Measurements from ENCODE around the gene FAM83C. TPM values are rescaled to one million over a fixed set of nuclear protein-coding genes. Genes with fewer than 3 reads are reported as not detected.

FAM83C gene
- total and polyA plus RNA-seq, 9 of the 15 experiments (the other 6 are each of a cell fraction or from before 2014, with no cell fraction given), result not detected

GRCh38 chr20:35334311-35335101 lies 42.3 kb upstream of the FAM83C start (continued):
- TF ChIP-seq ZKSCAN8 (CRISPR knock-in tag; IDR thresholded peaks at IDR 0.05) (no peak), FOXK2 (conservative IDR thresholded peaks at IDR 0.05 in 1 of 2, IDR thresholded peaks at IDR 0.05 in 1 of 2; ENCODE audit: low read depth in 2 of 2) (no peak)

GRCh38 chr20:35333606-35334005 lies 41.4 kb upstream of the FAM83C start:
- BruUV-seq (replicated peaks), result no TSS peak
- Histone ChIP-seq H4K20me1 (replicated peaks; ENCODE audit: control insufficient read depth, insufficient read depth, low read length) (no peaks in the 10 kb centered on the region), H3K79me2 (ENCODE audit: control insufficient read depth, insufficient read depth, low read length) (no peaks in the 10 kb centered on the region), H3K9ac (ENCODE audit: insufficient read depth in 1 of 2, low read depth in 2 of 2, low read length in 2 of 2) (no peak overlapping the region), H3K36me3 (ENCODE audit: control insufficient read depth, insufficient read depth, low read length) (peaks cover 7% of the 10 kb centered on the region; the same call in 1 of the 3 replicates), H3K4me3 (no peak overlapping the region), H3K4me1 (replicated peaks in 1 of 2; ENCODE audit: control insufficient read depth in 2 of 2, insufficient read depth in 2 of 2, low read length in 2 of 2) (peaks cover 3 to 21% of the 10 kb centered on the region in 2 experiments; a peak in 3 of 5 replicates), H3K27me3 (ENCODE audit: control insufficient read depth in 2 of 2, insufficient read depth in 2 of 2, low read length in 2 of 2) (no peaks in the 10 kb centered on the region), H3K27ac (ENCODE audit: extremely low read depth, low read depth, low read length) (no peak overlapping the region), H3K9me1 (ENCODE audit: control insufficient read depth, insufficient read depth, low read length) (no peaks in the 10 kb centered on the region), H3K4me2 (ENCODE audit: insufficient read depth, low read length) (no peak overlapping the region), H2AFZ (ENCODE audit: low read depth, low read length) (no peak overlapping the region), H3K9me3 (replicated peaks; ENCODE audit: control insufficient read depth, insufficient read depth, low read depth, low read length) (no peaks in the 10 kb centered on the region)
- no peak for FAIRE-seq
- no peak for DNase-seq (ENCODE audit: extremely low read depth in 1 of 4, low spot score in 3 of 4)
- ChIA-PET POLR2A (interaction anchor here (1.4 kb wide), 1 partner anchor 26 kb away, joined by 3 read pairs; no protein-coding TSS in a partner anchor), CTCF (ENCODE audit: low intra/inter-chr PET ratio) (interaction anchor here (0.6 to 0.7 kb wide), 2 partner anchors 13 to 30 kb away, joined by 3 read pairs; no protein-coding TSS in a partner anchor)
- intact Hi-C loops (cut with micrococcal nuclease) (no loop called here), in situ Hi-C loops (cut with MboI) (no loop called here)
- 69% methylated on average over 4 of the region's 4 CpGs for WGBS (ENCODE audit: insufficient coverage, low coverage, missing lambda C conversion rate)
- TF ChIP-seq FOS (IDR thresholded peaks at IDR 0.05; ENCODE audit: extremely low read depth, insufficient read length), result no peak
- TF ChIP-seq, protein P1, sequence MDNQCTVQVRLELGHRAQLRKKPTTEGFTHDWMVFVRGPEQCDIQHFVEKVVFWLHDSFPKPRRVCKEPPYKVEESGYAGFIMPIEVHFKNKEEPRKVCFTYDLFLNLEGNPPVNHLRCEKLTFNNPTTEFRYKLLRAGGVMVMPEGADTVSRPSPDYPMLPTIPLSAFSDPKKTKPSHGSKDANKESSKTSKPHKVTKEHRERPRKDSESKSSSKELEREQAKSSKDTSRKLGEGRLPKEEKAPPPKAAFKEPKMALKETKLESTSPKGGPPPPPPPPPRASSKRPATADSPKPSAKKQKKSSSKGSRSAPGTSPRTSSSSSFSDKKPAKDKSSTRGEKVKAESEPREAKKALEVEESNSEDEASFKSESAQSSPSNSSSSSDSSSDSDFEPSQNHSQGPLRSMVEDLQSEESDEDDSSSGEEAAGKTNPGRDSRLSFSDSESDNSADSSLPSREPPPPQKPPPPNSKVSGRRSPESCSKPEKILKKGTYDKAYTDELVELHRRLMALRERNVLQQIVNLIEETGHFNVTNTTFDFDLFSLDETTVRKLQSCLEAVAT (IDR thresholded peaks at IDR 0.05), result no peak
- TF ChIP-seq, protein P2, sequence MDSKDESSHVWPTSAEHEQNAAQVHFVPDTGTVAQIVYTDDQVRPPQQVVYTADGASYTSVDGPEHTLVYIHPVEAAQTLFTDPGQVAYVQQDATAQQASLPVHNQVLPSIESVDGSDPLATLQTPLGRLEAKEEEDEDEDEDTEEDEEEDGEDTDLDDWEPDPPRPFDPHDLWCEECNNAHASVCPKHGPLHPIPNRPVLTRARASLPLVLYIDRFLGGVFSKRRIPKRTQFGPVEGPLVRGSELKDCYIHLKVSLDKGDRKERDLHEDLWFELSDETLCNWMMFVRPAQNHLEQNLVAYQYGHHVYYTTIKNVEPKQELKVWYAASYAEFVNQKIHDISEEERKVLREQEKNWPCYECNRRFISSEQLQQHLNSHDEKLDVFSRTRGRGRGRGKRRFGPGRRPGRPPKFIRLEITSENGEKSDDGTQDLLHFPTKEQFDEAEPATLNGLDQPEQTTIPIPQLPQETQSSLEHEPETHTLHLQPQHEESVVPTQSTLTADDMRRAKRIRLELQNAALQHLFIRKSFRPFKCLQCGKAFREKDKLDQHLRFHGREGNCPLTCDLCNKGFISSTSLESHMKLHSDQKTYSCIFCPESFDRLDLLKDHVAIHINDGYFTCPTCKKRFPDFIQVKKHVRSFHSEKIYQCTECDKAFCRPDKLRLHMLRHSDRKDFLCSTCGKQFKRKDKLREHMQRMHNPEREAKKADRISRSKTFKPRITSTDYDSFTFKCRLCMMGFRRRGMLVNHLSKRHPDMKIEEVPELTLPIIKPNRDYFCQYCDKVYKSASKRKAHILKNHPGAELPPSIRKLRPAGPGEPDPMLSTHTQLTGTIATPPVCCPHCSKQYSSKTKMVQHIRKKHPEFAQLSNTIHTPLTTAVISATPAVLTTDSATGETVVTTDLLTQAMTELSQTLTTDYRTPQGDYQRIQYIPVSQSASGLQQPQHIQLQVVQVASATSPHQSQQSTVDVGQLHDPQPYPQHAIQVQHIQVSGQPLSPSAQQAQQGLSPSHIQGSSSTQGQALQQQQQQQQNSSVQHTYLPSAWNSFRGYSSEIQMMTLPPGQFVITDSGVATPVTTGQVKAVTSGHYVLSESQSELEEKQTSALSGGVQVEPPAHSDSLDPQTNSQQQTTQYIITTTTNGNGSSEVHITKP (IDR thresholded peaks at IDR 0.05; ENCODE audit: partially characterized antibody), result no peak
- no peak for TF ChIP-seq CHD4 (IDR thresholded peaks at IDR 0.05; ENCODE audit: insufficient read depth, insufficient replicate concordance, low read depth, low read length, poor library complexity, severe bottlenecking)
- no peak for TF ChIP-seq ZNF57 (CRISPR knock-in tag; IDR thresholded peaks at IDR 0.05)
- no peak for TF ChIP-seq POU5F1 (IDR thresholded peaks at IDR 0.05; ENCODE audit: borderline replicate concordance, low read depth, low read length, partially characterized antibody)
- no peak for TF ChIP-seq TSC22D4 (tag; IDR thresholded peaks at IDR 0.05)
- TF ChIP-seq SRF (CRISPR knock-in tag; IDR thresholded peaks at IDR 0.05), result no peak
- no peak for TF ChIP-seq BCL6 (CRISPR knock-in tag; IDR thresholded peaks at IDR 0.05)
- no peak for TF ChIP-seq ZNF239 (CRISPR knock-in tag; IDR thresholded peaks at IDR 0.05)
- no peak for TF ChIP-seq FIP1L1 (IDR thresholded peaks at IDR 0.05; ENCODE audit: low read depth, low read length, poor library complexity, severe bottlenecking)
- no peak for ATAC-seq
